ENCODE measurements around the gene UBE2G1. TPM values are rescaled to one million over a fixed set of nuclear protein-coding genes. Genes with fewer than 3 reads are reported as not detected.

The UBE2G1 gene
- polyA plus RNA-seq, 1 experiment, result 51.5 TPM

DNA sequence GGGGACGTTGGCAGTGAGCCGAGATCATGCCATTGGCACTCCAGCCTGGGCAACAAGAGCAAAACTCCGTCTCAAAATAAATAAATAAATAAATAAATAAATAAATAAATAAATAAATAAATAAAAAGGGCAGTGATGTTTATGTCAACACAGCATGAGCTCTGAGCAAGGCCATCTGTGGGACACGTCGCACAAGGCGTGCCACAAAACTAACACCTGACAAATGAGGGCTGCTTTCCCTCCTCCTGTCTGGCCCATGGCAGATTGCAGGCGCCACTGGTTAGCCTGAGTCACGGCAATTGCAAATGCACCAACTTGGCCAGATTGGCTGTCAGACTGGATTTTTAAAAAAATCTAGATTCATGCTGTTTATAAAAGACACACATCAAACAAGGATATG lies 41.4 kb upstream of the UBE2G1 start:
- Histone ChIP-seq H3K27ac (ENCODE audit: low read depth, low read length) (no peak overlapping the region), H3K4me3 (ENCODE audit: low read depth, low read length) (no peak overlapping the region), H3K27me3 (ENCODE audit: control insufficient read depth, insufficient read depth, low read length) (no peaks in the 10 kb centered on the region), H3K9me3 (ENCODE audit: control insufficient read depth, insufficient read depth, low read length) (no peaks in the 10 kb centered on the region)
- POLR2A ChIA-PET, result no interaction called here
- TF ChIP-seq, protein P1, sequence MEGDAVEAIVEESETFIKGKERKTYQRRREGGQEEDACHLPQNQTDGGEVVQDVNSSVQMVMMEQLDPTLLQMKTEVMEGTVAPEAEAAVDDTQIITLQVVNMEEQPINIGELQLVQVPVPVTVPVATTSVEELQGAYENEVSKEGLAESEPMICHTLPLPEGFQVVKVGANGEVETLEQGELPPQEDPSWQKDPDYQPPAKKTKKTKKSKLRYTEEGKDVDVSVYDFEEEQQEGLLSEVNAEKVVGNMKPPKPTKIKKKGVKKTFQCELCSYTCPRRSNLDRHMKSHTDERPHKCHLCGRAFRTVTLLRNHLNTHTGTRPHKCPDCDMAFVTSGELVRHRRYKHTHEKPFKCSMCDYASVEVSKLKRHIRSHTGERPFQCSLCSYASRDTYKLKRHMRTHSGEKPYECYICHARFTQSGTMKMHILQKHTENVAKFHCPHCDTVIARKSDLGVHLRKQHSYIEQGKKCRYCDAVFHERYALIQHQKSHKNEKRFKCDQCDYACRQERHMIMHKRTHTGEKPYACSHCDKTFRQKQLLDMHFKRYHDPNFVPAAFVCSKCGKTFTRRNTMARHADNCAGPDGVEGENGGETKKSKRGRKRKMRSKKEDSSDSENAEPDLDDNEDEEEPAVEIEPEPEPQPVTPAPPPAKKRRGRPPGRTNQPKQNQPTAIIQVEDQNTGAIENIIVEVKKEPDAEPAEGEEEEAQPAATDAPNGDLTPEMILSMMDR (IDR thresholded peaks at IDR 0.05; ENCODE audit: low read depth, low read length), result no peak
- DNase-seq (ENCODE audit: low read depth, low spot score), result no peak
- CTCF ChIA-PET, result interaction anchor here (1.3 to 2.8 kb wide), 2 partner anchors 192 to 208 kb away, joined by 5 to 10 read pairs; no protein-coding TSS in a partner anchor

DNA sequence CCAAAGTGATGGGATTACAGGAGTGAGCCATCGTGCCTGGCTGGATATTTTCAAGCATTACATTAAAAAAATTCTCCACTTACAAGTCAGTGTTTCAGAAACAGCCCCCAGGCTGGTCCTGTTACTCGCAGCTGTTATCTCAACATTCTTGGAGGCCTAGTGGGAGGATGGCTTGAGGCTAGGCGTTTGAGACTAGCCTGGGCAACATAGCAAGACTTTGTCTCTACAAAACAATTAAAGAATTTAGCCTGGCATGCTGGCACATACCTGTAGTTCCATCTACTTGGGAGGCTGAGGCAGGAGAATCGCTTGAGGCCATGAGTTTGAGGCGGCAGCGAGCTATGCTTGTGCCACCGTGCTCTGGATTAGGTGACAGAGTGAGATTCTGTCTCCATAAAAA lies 40.7 kb upstream of the UBE2G1 start:
- no peaks in the 10 kb centered on the region for H3K27me3 ChIP-seq (ENCODE audit: control insufficient read depth, insufficient read depth, low read length)
- CTCF ChIA-PET, result interaction anchor here (0.7 to 2.8 kb wide), 5 partner anchors 92 to 428 kb away, joined by 3 to 10 read pairs (median 5); partner anchors contain the start of gene SPNS2
- TF ChIP-seq, protein P1 (IDR thresholded peaks at IDR 0.05; ENCODE audit: low read depth, low read length), result no peak
- no peak for DNase-seq (ENCODE audit: low read depth, low spot score)
- H3K9me3 ChIP-seq (ENCODE audit: control insufficient read depth, insufficient read depth, low read length), result no peaks in the 10 kb centered on the region
- H3K4me3 ChIP-seq (ENCODE audit: low read depth, low read length), result no peak overlapping the region
- H3K27ac ChIP-seq (ENCODE audit: low read depth, low read length), result no peak overlapping the region
- POLR2A ChIA-PET, result no interaction called here

DNA sequence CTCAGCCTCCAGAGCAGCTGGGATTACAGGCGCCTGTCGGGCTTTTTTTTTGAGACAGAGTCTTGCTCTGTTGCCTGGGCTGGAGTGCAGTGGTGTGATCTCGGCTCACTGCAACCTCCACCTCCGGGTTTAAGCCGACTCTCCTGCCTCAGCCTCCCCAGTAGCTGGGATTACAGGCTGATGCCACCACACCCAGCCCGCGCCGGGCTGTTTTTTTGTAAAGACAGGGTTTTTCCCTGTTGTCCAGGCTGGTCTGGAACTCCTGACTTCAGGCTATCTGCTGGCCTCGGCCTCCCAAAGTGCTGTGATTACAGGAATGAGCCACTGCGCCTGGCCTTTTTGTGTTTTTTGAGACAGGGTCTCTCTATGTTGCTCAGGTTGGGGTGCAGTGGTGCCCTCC lies 39.9 kb upstream of the UBE2G1 start:
- H3K27me3 ChIP-seq (ENCODE audit: control insufficient read depth, insufficient read depth, low read length), result no peaks in the 10 kb centered on the region
- no peak for DNase-seq (ENCODE audit: low read depth, low spot score)
- POLR2A ChIA-PET, result no interaction called here
- no peak overlapping the region for H3K27ac ChIP-seq (ENCODE audit: low read depth, low read length)
- TF ChIP-seq, protein P1 (IDR thresholded peaks at IDR 0.05; ENCODE audit: low read depth, low read length), result no peak
- CTCF ChIA-PET, result interaction anchor here (1.0 to 2.8 kb wide), 2 partner anchors 190 to 207 kb away, joined by 5 to 10 read pairs; no protein-coding TSS in a partner anchor
- H3K9me3 ChIP-seq (ENCODE audit: control insufficient read depth, insufficient read depth, low read length), result no peaks in the 10 kb centered on the region
- H3K4me3 ChIP-seq (ENCODE audit: low read depth, low read length), result no peak overlapping the region

DNA sequence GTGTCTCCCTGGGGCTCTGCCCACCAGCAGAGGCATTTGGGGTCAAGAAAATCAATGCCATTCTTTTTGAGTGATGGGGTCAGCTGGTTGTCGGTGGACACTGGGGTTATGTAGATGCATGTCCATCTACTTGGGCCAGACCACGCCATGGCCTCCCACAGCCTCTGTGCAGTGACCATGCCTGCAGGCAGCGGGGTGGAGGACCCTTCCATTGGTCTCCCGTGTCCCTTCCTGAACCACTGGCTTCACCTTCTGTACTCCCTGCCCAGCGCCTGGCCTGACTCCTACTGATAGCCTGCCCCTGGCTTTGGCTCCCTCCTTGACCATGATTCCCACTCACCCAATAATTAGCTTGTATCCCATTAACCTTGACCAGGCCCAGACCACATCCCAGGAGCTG lies 39.2 kb upstream of the UBE2G1 start:
- Histone ChIP-seq H3K4me3 (ENCODE audit: low read depth, low read length) (no peak overlapping the region), H3K27me3 (ENCODE audit: control insufficient read depth, insufficient read depth, low read length) (no peaks in the 10 kb centered on the region), H3K27ac (ENCODE audit: low read depth, low read length) (no peak overlapping the region), H3K9me3 (ENCODE audit: control insufficient read depth, insufficient read depth, low read length) (no peaks in the 10 kb centered on the region)
- ChIA-PET POLR2A (interaction anchor here (0.6 kb wide), 1 partner anchor 206 kb away, joined by 6 read pairs; no protein-coding TSS in a partner anchor), CTCF (interaction anchor here (0.7 to 1.0 kb wide), 2 partner anchors 156 to 210 kb away, joined by 3 read pairs; no protein-coding TSS in a partner anchor)
- TF ChIP-seq, protein P1 (IDR thresholded peaks at IDR 0.05; ENCODE audit: low read depth, low read length), result no peak
- no peak for DNase-seq (ENCODE audit: low read depth, low spot score)

DNA sequence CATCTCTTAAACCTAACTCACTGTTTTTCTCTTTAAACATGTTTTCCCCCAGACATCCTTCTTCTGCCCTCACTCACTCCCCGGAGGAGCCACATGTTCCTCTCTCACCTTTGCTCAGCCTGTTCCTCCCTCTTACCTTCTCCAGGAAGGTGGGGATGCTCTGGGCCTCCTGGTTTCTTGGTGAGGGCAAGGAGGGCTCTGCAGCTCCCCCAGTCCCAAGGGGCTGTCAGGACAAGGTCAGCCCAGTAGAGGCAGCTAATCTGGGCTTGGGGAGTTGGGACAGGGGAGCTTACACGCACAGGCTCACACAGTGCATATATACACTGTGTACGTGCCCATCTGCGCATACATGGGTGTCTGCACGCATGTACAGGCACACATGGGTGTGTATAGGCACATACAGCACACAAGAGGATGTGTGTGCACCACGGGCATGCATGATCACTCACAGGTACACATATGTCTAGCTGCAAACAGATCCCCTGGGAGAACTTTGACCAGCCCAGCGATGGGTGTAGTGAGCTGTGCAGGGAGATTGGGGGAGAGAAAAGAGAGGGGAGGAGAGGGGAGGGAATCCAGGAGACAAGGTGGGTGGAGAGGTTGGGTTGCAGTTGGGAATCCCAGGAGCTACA lies 38.7 kb upstream of the UBE2G1 start:
- ChIA-PET POLR2A (interaction anchor here (0.6 kb wide), 1 partner anchor 205 kb away, joined by 6 read pairs; no protein-coding TSS in a partner anchor), CTCF (interaction anchor here (0.7 to 1.0 kb wide), 2 partner anchors 156 to 209 kb away, joined by 3 read pairs; no protein-coding TSS in a partner anchor)
- Histone ChIP-seq H3K27me3 (ENCODE audit: control insufficient read depth, insufficient read depth, low read length) (no peaks in the 10 kb centered on the region), H3K4me3 (ENCODE audit: low read depth, low read length) (no peak overlapping the region), H3K9me3 (ENCODE audit: control insufficient read depth, insufficient read depth, low read length) (no peaks in the 10 kb centered on the region), H3K27ac (ENCODE audit: low read depth, low read length) (no peak overlapping the region)
- TF ChIP-seq, protein P1 (IDR thresholded peaks at IDR 0.05; ENCODE audit: low read depth, low read length), result no peak
- DNase-seq (ENCODE audit: low read depth, low spot score), result no peak

Data from AG04450 (cell line).